B cell (primary cell): ENCODE results near the gene ATXN1. TPM values are rescaled to one million over a fixed set of nuclear protein-coding genes. Genes with fewer than 3 reads are reported as not detected.

Experiments used
- ATAC-seq: fragments of 200-7000 bp; cut with Tn5 transposase; one replicate; pipeline ENCODE4 v1.10.0; 2021; ENCODE audit warnings: low read depth, mild to moderate bottlenecking, moderate number of reproducible peaks, moderate library complexity
- CTCF ChIA-PET: fragments of 350-600 bp; sonication (Branson Sonifier 250); formaldehyde crosslinking; loops from one replicate; lab custom pipeline; 2021; ENCODE audit warnings: antibody characterized with exemption, inconsistent platforms; lab: Charles Lee
- POLR2A ChIA-PET: fragments of 350-600 bp; sonication (Branson Sonifier 250); formaldehyde crosslinking; loops from one replicate; lab custom pipeline; 2021; ENCODE audit warnings: antibody characterized with exemption; lab: Charles Lee
- DNase-seq: peaks from one replicate; pipeline ENCODE4 v3.0.0; 2013
- H2AFZ ChIP-seq: 2 replicates; pipeline ENCODE4 v1.6.1; 2012; ENCODE audit warnings: mild to moderate bottlenecking, low read depth, low read length; ENCODE audit not compliant: insufficient read depth, poor library complexity, severe bottlenecking
- H3K27ac ChIP-seq, 2 donors: 1 replicate in 1 of 2; 2 replicates in 1 of 2; pipeline ENCODE4 v1.5.1; 2012 to 2013; ENCODE audit warnings: low read length in 2 of 2, mild to moderate bottlenecking in 2 of 2, moderate library complexity in 1 of 2
- H3K27me3 ChIP-seq, 4 experiments: fragments of 200-600 bp in 1 of 4; sonication (generic) in 1 of 4; replicated peaks in 1 of 4; 1 replicate in 2 of 4; 2 replicates in 2 of 4; pipeline versions ENCODE4 v1.6.1 to v1.7.0; 2013 to 2016; ENCODE audit warnings: low read length in 3 of 4, mild to moderate bottlenecking in 2 of 4, mixed read lengths in 1 of 4, moderate library complexity in 1 of 4; ENCODE audit not compliant: insufficient read depth in 4 of 4, control insufficient read depth in 3 of 4; ENCODE audit errors: control extremely low read depth in 1 of 4
- H3K36me3 ChIP-seq, 2 experiments: replicated peaks in 1 of 2; 1 replicate in 1 of 2; 2 replicates in 1 of 2; pipeline versions ENCODE4 v1.6.1 to v1.7.1; 2013; ENCODE audit warnings: low read length in 1 of 2; ENCODE audit not compliant: insufficient read depth in 2 of 2, control insufficient read depth in 1 of 2; ENCODE audit errors: control extremely low read depth in 1 of 2, extremely low read depth in 1 of 2
- H3K4me1 ChIP-seq, 2 donors: fragments of 200-600 bp in 1 of 2; sonication (generic) in 1 of 2; 1 replicate in 1 of 2; 2 replicates in 1 of 2; pipeline versions ENCODE4 v1.5.1 to v1.6.1; 2013 to 2017; ENCODE audit warnings: low read length in 2 of 2; ENCODE audit not compliant: control insufficient read depth in 2 of 2, insufficient read depth in 2 of 2
- H3K4me2 ChIP-seq: replicated peaks from 2 replicates; pipeline ENCODE3; 2012; ENCODE audit warnings: mild to moderate bottlenecking, low read depth, low read length; ENCODE audit not compliant: poor library complexity, severe bottlenecking
- H3K4me3 ChIP-seq, 5 experiments: fragments of 200-600 bp in 1 of 5; sonication (generic) in 1 of 5; 1 replicate in 3 of 5; 2 replicates in 2 of 5; pipeline versions ENCODE4 v1.5.1 to v1.7.0; 2011 to 2016; ENCODE audit warnings: low read length in 4 of 5, mild to moderate bottlenecking in 4 of 5, low read depth in 2 of 5, control low read depth in 1 of 5, moderate library complexity in 1 of 5; ENCODE audit not compliant: insufficient read depth in 1 of 5; ENCODE audit errors: control extremely low read depth in 1 of 5, extremely low read depth in 1 of 5
- H3K79me2 ChIP-seq: fragments of 200-600 bp; sonication (generic); one replicate; pipeline ENCODE4 v1.6.0; 2016; ENCODE audit warnings: low read length; ENCODE audit not compliant: control insufficient read depth, insufficient read depth
- H3K9ac ChIP-seq: fragments of 200-600 bp; sonication (generic); 2 replicates; pipeline ENCODE4 v1.6.1; 2017; ENCODE audit warnings: mild to moderate bottlenecking, low read length, moderate library complexity
- H3K9me3 ChIP-seq, 3 donors: one replicate each; pipeline versions ENCODE4 v1.6.1 to v1.7.1; 2013; ENCODE audit warnings: low read length in 2 of 3; ENCODE audit not compliant: control insufficient read depth in 2 of 3, insufficient read depth in 1 of 3; ENCODE audit errors: control extremely low read depth in 1 of 3
- H4K20me1 ChIP-seq: 2 replicates; pipeline ENCODE4 v1.6.0; 2012; ENCODE audit warnings: mild to moderate bottlenecking, low read length; ENCODE audit not compliant: insufficient read depth, control insufficient read depth, poor library complexity, severe bottlenecking
- H3K27ac Mint-ChIP-seq: one replicate; pipeline ENCODE4 v1.8.0; 2021; ENCODE audit warnings: mixed read lengths
- H3K27me3 Mint-ChIP-seq: one replicate; pipeline ENCODE4 v1.8.0; 2021; ENCODE audit warnings: mixed read lengths
- H3K4me1 Mint-ChIP-seq: one replicate; pipeline ENCODE4 v1.8.0; 2021; ENCODE audit warnings: mixed read lengths
- H3K4me3 Mint-ChIP-seq: one replicate; pipeline ENCODE4 v1.8.0; 2021; ENCODE audit warnings: mixed read lengths
- H3K9me3 Mint-ChIP-seq: one replicate; pipeline ENCODE4 v1.8.0; 2022; ENCODE audit warnings: mixed read lengths; ENCODE audit not compliant: insufficient read depth
- CTCF ChIP-seq: fragments of 200-600 bp; IDR thresholded peaks from one replicate; pipeline ENCODE4 v1.8.0; 2022; ENCODE audit warnings: antibody characterized with exemption, mild to moderate bottlenecking
- EZH2 ChIP-seq: IDR thresholded peaks from 2 replicates; pipeline ENCODE4 v1.6.1; 2012; ENCODE audit warnings: borderline replicate concordance, low read depth, mild to moderate bottlenecking, moderate library complexity, low read length; ENCODE audit not compliant: insufficient read depth, poor library complexity, severe bottlenecking
- WGBS: methylation state at CpG from one replicate; pipeline ENCODE4 v1.1.5; 2013; ENCODE audit warnings: missing lambda C conversion rate; ENCODE audit not compliant: insufficient coverage; 5-methylcytosine and 5-hydroxymethylcytosine counted together
- intact Hi-C: fragments of 100-400 bp; cut with micrococcal nuclease; formaldehyde crosslinking; loops from one replicate; pipeline ENCODE4 v1.10.0; 2022
- polyA plus RNA-seq: library from polyadenylated mRNA; depleted of rRNA; stranded (reverse); fragments of >200 nt; gene quantifications from 2 replicates; pipeline ENCODE4 v1.2.3, GENCODE V29; 2012
- total RNA-seq, 2 donors: library from RNA; stranded (reverse); fragments of 120-200 nt in 1 of 2; gene quantifications; 1 replicate in 1 of 2; 2 replicates in 1 of 2; pipeline versions ENCODE4 v1.2.3 to v1.2.4, GENCODE V29; 2013 to 2022

Gene ATXN1
- total and polyA plus RNA-seq, 2 donors (not counting 1 experiment from before 2014, with no cell fraction given), result 5.7 to 63.8 TPM

GRCh38 chr6:16452348-16452747, 308.9 kb downstream of the ATXN1 start:
- Mint-ChIP-seq H3K27ac (no peak overlapping the region), H3K4me3 (no peak overlapping the region), H3K9me3 (peaks cover 3% of the 10 kb centered on the region), H3K27me3 (no peaks in the 10 kb centered on the region), H3K4me1 (no peaks in the 10 kb centered on the region)
- WGBS, result no CpG with 5 or more reads among the region's 2 CpGs
- peaks cover 0 to 4% (median 0%) of the 10 kb centered on the region in 3 donors for H3K9me3 ChIP-seq
- TF ChIP-seq CTCF (no peak), EZH2 (no peak)
- DNase-seq (no peak), ATAC-seq (no peak)
- H3K4me1 ChIP-seq, result no peaks in the 10 kb centered on the region
- H4K20me1 ChIP-seq, result no peaks in the 10 kb centered on the region
- intact Hi-C loops, result no loop called here
- ChIA-PET POLR2A (no interaction called here), CTCF (no interaction called here)
- no peak overlapping the region for H3K9ac ChIP-seq
- H2AFZ ChIP-seq, result no peak overlapping the region
- no peaks in the 10 kb centered on the region for H3K36me3 ChIP-seq
- H3K4me2 ChIP-seq, result no peak overlapping the region
- H3K27ac ChIP-seq, result no peak overlapping the region
- no peaks in the 10 kb centered on the region for H3K79me2 ChIP-seq
- H3K4me3 ChIP-seq, result no peak overlapping the region
- no peaks in the 10 kb centered on the region for H3K27me3 ChIP-seq

- Mint-ChIP-seq H3K9me3 (peaks cover 2% of the 10 kb centered on the region), H3K4me3 (no peak overlapping the region), H3K4me1 (no peaks in the 10 kb centered on the region), H3K27ac (no peak overlapping the region), H3K27me3 (no peaks in the 10 kb centered on the region)
- H3K27me3 ChIP-seq, result no peaks in the 10 kb centered on the region
- no peaks in the 10 kb centered on the region for H4K20me1 ChIP-seq
- ChIA-PET POLR2A (no interaction called here), CTCF (no interaction called here)
- no peak overlapping the region for H2AFZ ChIP-seq
- ATAC-seq, result no peak
- H3K4me3 ChIP-seq, result no peak overlapping the region
- H3K36me3 ChIP-seq, result no peaks in the 10 kb centered on the region
- DNase-seq, result no peak
- intact Hi-C loops, result no loop called here
- no peak overlapping the region for H3K4me2 ChIP-seq
- H3K27ac ChIP-seq, result no peak overlapping the region
- TF ChIP-seq EZH2 (no peak), CTCF (no peak)
- 100% methylated on average over 5 of the region's 7 CpGs for WGBS
- peaks cover 0 to 1% (median 0%) of the 10 kb centered on the region in 3 donors for H3K9me3 ChIP-seq
- H3K79me2 ChIP-seq, result no peaks in the 10 kb centered on the region
- no peak overlapping the region for H3K9ac ChIP-seq
- no peaks in the 10 kb centered on the region for H3K4me1 ChIP-seq
These were observed 310.4 kb downstream of the ATXN1 start for GRCh38 chr6:16450821-16451220.
